A673 (cell line): ENCODE results near the gene MFSD11. TPM values are rescaled to one million over a fixed set of nuclear protein-coding genes. Genes with fewer than 3 reads are reported as not detected.

Experiments used
- BruUV-seq: library from RNA; stranded (reverse); fragments of 400-500 nt; replicated peaks from 2 replicates; lab custom pipeline; 2021; lab: Mats Ljungman, UMichigan
- CTCF ChIA-PET: fragments of 300-600 bp; sonication (Branson Sonifier 250); formaldehyde crosslinking; loops from one replicate; lab custom pipeline; 2022; ENCODE audit warnings: antibody characterized with exemption; lab: Charles Lee
- POLR2A ChIA-PET: fragments of 300-600 bp; sonication (Branson Sonifier 250); formaldehyde crosslinking; loops from one replicate; lab custom pipeline; 2022; ENCODE audit warnings: antibody characterized with exemption; ENCODE audit not compliant: low non-redundant PET; lab: Charles Lee
- DNase-seq: peaks from one replicate; pipeline ENCODE4 v3.0.0-alpha.2; 2015; ENCODE audit warnings: low spot score
- H3K27ac ChIP-seq: fragments of 200-600 bp; sonication (generic); 2 replicates; pipeline ENCODE4 v1.5.1; 2016; ENCODE audit warnings: mixed run types, low read depth, mild to moderate bottlenecking, mixed read lengths, antibody characterized with exemption, low read length; ENCODE audit not compliant: poor library complexity, severe bottlenecking
- H3K27me3 ChIP-seq: fragments of 200-600 bp; sonication (generic); replicated peaks from 2 replicates; pipeline ENCODE4 v1.6.1; 2017; ENCODE audit warnings: mixed run types, low read depth, mild to moderate bottlenecking, mixed read lengths, antibody characterized with exemption, low read length; ENCODE audit not compliant: insufficient read depth, poor library complexity
- H3K36me3 ChIP-seq: fragments of 200-600 bp; sonication (generic); 2 replicates; pipeline ENCODE4 v1.6.1; 2016; ENCODE audit warnings: mixed run types, mild to moderate bottlenecking, mixed read lengths, antibody characterized with exemption, low read length; ENCODE audit not compliant: insufficient read depth, poor library complexity, severe bottlenecking
- H3K4me1 ChIP-seq: fragments of 200-600 bp; sonication (generic); 2 replicates; pipeline ENCODE4 v1.6.1; 2017; ENCODE audit warnings: mixed run types, mild to moderate bottlenecking, mixed read lengths, antibody characterized with exemption, low read length; ENCODE audit not compliant: insufficient read depth, poor library complexity, severe bottlenecking
- H3K4me3 ChIP-seq: fragments of 200-600 bp; sonication (generic); 2 replicates; pipeline ENCODE4 v1.5.1; 2016; ENCODE audit warnings: low read depth, mixed run types, mild to moderate bottlenecking, mixed read lengths, low read length; ENCODE audit not compliant: poor library complexity, severe bottlenecking
- H3K9me3 ChIP-seq: fragments of 200-600 bp; sonication (generic); 2 replicates; pipeline ENCODE4 v1.6.1; 2016; ENCODE audit warnings: mixed run types, low read depth, mild to moderate bottlenecking, mixed read lengths, antibody characterized with exemption, low read length; ENCODE audit not compliant: poor library complexity, severe bottlenecking
- CTCF ChIP-seq: fragments of 300-800, 200-600 bp; sonication (generic); conservative IDR thresholded peaks from 2 replicates; pipeline ENCODE4 v1.5.1; 2017; ENCODE audit warnings: low read depth, mild to moderate bottlenecking, antibody characterized with exemption, low read length, moderate library complexity, mixed read lengths
- EZH2 ChIP-seq: fragments of 200-600 bp; sonication (generic); IDR thresholded peaks from 2 replicates; pipeline ENCODE4 v1.6.1; 2017; ENCODE audit warnings: borderline replicate concordance, low read depth, mild to moderate bottlenecking, mixed read lengths, antibody characterized with exemption, low read length; ENCODE audit not compliant: poor library complexity, severe bottlenecking
- intact Hi-C: fragments of 100-400 bp; cut with micrococcal nuclease; formaldehyde crosslinking; loops from one replicate; pipeline ENCODE4 v1.10.0; 2022; ENCODE audit not compliant: unreplicated experiment
- total RNA-seq: library from RNA; stranded (reverse); gene quantifications from 2 replicates; pipeline ENCODE4 v1.2.3, GENCODE V29; 2021

The MFSD11 gene
- total RNA-seq, 1 experiment from 2014 or later, result 38.8 TPM

- intact Hi-C loops, result no loop called here
- Histone ChIP-seq H3K4me3 (peak overlapping the region; percentile 77), H3K36me3 (peaks cover 54% of the 10 kb centered on the region), H3K9me3 (no peaks in the 10 kb centered on the region), H3K4me1 (peaks cover 21% of the 10 kb centered on the region), H3K27ac (peak overlapping the region; percentile 98), H3K27me3 (no peaks in the 10 kb centered on the region)
- TF ChIP-seq CTCF (no peak), EZH2 (no peak)
- POLR2A ChIA-PET, result interaction anchor here (0.6 kb wide), 1 partner anchor 11 kb away, joined by 4 read pairs; no protein-coding TSS in a partner anchor
- no TSS peak for BruUV-seq
- DNase-seq, result no peak
- CTCF ChIA-PET, result no interaction called here
These were observed 2.2 kb upstream of the MFSD11 start for GRCh38 chr17:76735586-76736348.

- TF ChIP-seq EZH2, result no peak
- no peak for TF ChIP-seq CTCF
- peak; percentile 68 for DNase-seq
- BruUV-seq, result no TSS peak
- peak overlapping the region; percentile 98 for H3K27ac ChIP-seq
- H3K27me3 ChIP-seq, result no peaks in the 10 kb centered on the region
- ChIA-PET POLR2A (interaction anchor here (0.6 to 0.7 kb wide), 2 partner anchors 9 to 12 kb away, joined by 3 to 4 read pairs; no protein-coding TSS in a partner anchor), CTCF (no interaction called here)
- H3K36me3 ChIP-seq, result peaks cover 48% of the 10 kb centered on the region
- intact Hi-C loops, result no loop called here
- peak overlapping the region; percentile 77 for H3K4me3 ChIP-seq
- H3K4me1 ChIP-seq, result peaks cover 23% of the 10 kb centered on the region
- no peaks in the 10 kb centered on the region for H3K9me3 ChIP-seq
These were observed 1.4 kb upstream of the MFSD11 start for GRCh38 chr17:76736349-76737081.

- H3K9me3 ChIP-seq, result no peaks in the 10 kb centered on the region
- ChIA-PET POLR2A (interaction anchor here (0.7 kb wide), 2 partner anchors 9 to 1378 kb away, joined by 3 read pairs; no protein-coding TSS in a partner anchor), CTCF (no interaction called here)
- peak within 1 kb of the TSS; percentile 77 for H3K4me3 ChIP-seq
- TF ChIP-seq CTCF, result no peak
- no peak for TF ChIP-seq EZH2
- H3K27ac ChIP-seq, result peak within 1 kb of the TSS; percentile 100
- peaks cover 23% of the 10 kb centered on the region for H3K4me1 ChIP-seq
- intact Hi-C loops, result no loop called here
- DNase-seq, result peak; percentile 100
- peaks cover 42% of the 10 kb centered on the region for H3K36me3 ChIP-seq
- no TSS peak for BruUV-seq
- H3K27me3 ChIP-seq, result no peaks in the 10 kb centered on the region
These were observed 740 bp upstream of the MFSD11 start, which contains the start of gene SRSF2 for GRCh38 chr17:76737082-76737675. Gene SRSF2 (minus strand): TSS chr17:76737331. CDS start chr17:76737160, 171 bp downstream.
